Nephron (organoid): Measurements from ENCODE around the gene HERC2.

ENCODE experiments used
- H3K27ac Mint-ChIP-seq, 3 experiments: 2 replicates each; pipeline ENCODE4 v1.8.0; 2020; ENCODE audit warnings: mixed read lengths in 3 of 3, mild to moderate bottlenecking in 2 of 3, moderate library complexity in 1 of 3
- H3K27me3 Mint-ChIP-seq: 2 replicates; pipeline ENCODE4 v1.8.0; 2021; ENCODE audit warnings: low read depth, mild to moderate bottlenecking, moderate library complexity, mixed read lengths
- H3K36me3 Mint-ChIP-seq: 2 replicates; pipeline ENCODE4 v1.8.0; 2020; ENCODE audit warnings: low read depth, mixed read lengths
- H3K4me1 Mint-ChIP-seq: 2 replicates; pipeline ENCODE4 v1.8.0; 2020; ENCODE audit warnings: mixed read lengths
- H3K4me3 Mint-ChIP-seq, 3 experiments: 2 replicates each; pipeline ENCODE4 v1.8.0; 2020; ENCODE audit warnings: mild to moderate bottlenecking in 3 of 3, mixed read lengths in 3 of 3, moderate library complexity in 2 of 3
- H3K9me3 Mint-ChIP-seq: 2 replicates; pipeline ENCODE4 v1.8.0; 2020; ENCODE audit warnings: mixed read lengths
- TF ChIP-seq, protein P1 (sequence below), 3 experiments: fragments of 200-600 bp; sonication (generic); IDR thresholded peaks; one replicate each; pipeline ENCODE4 v1.5.0; 2021; ENCODE audit warnings: antibody characterized with exemption in 3 of 3; ENCODE audit not compliant: unreplicated experiment in 3 of 3

The HERC2 gene

DNA sequence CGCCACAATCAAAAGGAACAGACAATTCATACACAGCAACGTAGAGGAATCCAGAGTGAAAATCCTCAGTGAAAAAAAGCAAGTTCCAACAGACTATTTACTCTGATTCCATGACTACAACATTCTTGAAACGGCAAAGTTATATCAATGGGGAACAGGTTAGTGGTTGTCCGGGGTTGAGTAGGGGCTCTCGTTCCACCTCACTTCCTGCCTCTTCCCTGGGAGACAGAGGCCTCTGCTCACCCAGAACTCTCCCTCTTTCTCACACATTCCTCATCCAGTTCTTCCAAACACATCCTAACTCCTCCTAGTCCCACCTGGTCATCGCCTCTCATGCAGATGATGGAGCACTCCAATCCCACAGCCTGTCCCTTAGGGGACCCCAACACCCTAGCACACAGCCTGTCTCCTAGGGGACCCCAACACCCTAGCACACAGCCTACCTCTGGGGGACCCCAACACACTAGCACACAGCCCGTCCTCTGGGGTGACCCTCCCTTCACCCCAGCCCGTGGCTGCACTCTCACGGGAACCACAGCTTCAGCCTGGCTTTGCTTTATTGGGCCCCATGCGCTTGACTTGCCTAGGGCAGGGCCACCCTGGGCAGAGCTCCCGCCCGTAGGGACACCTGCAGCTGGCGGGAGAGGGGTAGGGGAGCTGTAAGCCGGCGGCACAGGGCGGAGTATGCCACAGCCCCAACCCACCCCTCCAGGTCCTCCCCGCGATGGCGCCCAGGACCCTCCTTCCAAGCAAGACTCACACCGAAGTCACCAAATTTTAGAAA, 228.0 kb downstream of the HERC2 start:
- Mint-ChIP-seq H3K36me3 (peaks cover 18% of the 10 kb centered on the region), H3K27me3 (peaks cover 48% of the 10 kb centered on the region), H3K27ac (peak overlapping the region; percentile 12 to 77 (median 40)), H3K4me1 (peaks cover 28% of the 10 kb centered on the region), H3K9me3 (peaks cover 33% of the 10 kb centered on the region), H3K4me3 (peak overlapping the region; percentile 42 to 63 (median 50))
- TF ChIP-seq, protein P1, sequence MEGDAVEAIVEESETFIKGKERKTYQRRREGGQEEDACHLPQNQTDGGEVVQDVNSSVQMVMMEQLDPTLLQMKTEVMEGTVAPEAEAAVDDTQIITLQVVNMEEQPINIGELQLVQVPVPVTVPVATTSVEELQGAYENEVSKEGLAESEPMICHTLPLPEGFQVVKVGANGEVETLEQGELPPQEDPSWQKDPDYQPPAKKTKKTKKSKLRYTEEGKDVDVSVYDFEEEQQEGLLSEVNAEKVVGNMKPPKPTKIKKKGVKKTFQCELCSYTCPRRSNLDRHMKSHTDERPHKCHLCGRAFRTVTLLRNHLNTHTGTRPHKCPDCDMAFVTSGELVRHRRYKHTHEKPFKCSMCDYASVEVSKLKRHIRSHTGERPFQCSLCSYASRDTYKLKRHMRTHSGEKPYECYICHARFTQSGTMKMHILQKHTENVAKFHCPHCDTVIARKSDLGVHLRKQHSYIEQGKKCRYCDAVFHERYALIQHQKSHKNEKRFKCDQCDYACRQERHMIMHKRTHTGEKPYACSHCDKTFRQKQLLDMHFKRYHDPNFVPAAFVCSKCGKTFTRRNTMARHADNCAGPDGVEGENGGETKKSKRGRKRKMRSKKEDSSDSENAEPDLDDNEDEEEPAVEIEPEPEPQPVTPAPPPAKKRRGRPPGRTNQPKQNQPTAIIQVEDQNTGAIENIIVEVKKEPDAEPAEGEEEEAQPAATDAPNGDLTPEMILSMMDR (IDR thresholded peaks at IDR 0.05; ENCODE audit: unreplicated experiment in 3 of 3), result no peak

DNA sequence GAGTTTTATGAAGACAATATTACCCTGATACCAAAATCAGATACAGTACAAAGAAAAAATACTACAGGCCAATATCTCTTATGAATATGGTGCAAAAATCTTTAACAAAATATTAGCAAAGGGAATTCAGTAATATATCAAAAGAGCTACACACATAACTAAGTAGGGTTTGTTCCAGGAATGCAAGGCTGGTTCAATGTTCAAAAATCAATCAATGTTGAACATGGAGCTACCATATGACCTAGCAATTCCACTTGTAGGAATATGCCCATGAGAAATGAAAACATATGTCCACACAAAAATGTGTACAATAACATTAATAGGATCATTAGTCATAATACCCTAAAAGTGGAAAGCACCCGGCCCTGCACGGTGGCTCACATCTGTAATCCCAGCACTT, 230.7 kb downstream of the HERC2 start:
- H3K27me3 Mint-ChIP-seq, result peaks cover 39% of the 10 kb centered on the region
- peaks cover 26% of the 10 kb centered on the region for H3K36me3 Mint-ChIP-seq
- no peak overlapping the region for H3K27ac Mint-ChIP-seq
- peaks cover 48% of the 10 kb centered on the region for H3K9me3 Mint-ChIP-seq
- peaks cover 13% of the 10 kb centered on the region for H3K4me1 Mint-ChIP-seq
- H3K4me3 Mint-ChIP-seq, result no peak overlapping the region
- TF ChIP-seq, protein P1 (IDR thresholded peaks at IDR 0.05; ENCODE audit: unreplicated experiment in 3 of 3), result no peak

DNA sequence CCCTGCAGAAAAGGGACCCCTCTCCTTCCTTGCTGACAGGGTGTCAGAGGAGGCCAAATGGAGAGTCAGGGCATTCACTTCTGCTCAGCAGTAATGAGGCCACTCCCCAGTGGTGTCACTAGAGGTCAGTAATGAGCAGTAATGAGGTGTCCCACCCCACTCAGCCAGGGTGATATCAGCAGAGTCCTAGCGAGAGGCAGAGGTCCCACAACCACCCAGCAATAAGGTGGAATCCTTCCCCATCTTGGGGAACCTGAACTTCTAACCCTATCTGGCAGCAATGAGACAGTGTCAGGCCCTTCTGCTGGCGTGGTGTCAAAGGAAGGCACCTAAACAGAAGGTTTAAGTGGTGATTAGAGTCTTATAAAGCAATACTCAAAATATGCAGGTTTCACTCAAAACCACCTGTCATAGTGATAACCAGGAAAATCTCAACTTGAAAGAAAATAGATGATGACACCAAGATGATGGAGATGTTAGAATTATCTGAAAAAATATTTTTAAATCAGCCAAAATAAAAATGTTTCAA, 235.7 kb downstream of the HERC2 start:
- peaks cover 16% of the 10 kb centered on the region for H3K27me3 Mint-ChIP-seq
- no peaks in the 10 kb centered on the region for H3K4me1 Mint-ChIP-seq
- H3K4me3 Mint-ChIP-seq, result no peak overlapping the region
- peaks cover 27% of the 10 kb centered on the region for H3K36me3 Mint-ChIP-seq
- peaks cover 41% of the 10 kb centered on the region for H3K9me3 Mint-ChIP-seq
- TF ChIP-seq, protein P1 (IDR thresholded peaks at IDR 0.05; ENCODE audit: unreplicated experiment in 3 of 3), result peak in 2 of 3 experiments; percentile 24 to 51
- H3K27ac Mint-ChIP-seq, result no peak overlapping the region

DNA sequence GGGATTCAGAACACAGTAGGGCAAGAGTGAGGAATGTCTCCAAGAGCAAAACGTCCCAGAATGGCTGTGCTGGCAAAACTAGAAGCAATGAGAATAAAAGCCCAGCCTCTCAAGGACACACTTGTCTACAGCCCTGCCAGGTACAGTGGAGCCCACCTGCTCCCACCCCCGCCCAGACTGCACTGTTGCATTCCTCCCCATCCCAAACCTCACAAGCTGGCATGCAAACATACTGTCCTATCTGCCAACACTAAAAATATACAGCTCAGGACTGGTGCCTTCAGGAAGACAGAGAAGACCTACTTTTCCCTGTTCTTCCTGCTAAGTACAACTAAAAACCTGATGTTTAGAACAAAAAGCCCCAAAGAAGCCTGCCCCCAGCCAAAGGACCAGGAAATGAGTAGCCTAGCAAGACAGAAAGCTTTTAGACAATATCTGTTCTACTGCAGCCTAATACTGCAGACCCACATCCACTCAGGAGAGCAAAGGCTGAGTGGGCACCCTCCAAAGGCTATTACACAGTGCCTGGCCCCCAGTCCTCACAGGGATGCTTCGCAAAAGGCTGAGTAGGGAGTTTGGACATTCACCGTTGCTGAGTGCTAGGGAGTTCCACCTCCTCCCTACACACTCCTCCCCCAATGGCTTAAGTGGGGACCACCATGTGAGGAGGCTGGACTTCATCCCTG, 236.3 kb downstream of the HERC2 start:
- Mint-ChIP-seq H3K27me3 (peaks cover 16% of the 10 kb centered on the region), H3K4me3 (no peak overlapping the region), H3K27ac (no peak overlapping the region), H3K36me3 (peaks cover 24% of the 10 kb centered on the region), H3K9me3 (peaks cover 39% of the 10 kb centered on the region), H3K4me1 (no peaks in the 10 kb centered on the region)
- TF ChIP-seq, protein P1 (IDR thresholded peaks at IDR 0.05; ENCODE audit: unreplicated experiment in 3 of 3), result no peak

DNA sequence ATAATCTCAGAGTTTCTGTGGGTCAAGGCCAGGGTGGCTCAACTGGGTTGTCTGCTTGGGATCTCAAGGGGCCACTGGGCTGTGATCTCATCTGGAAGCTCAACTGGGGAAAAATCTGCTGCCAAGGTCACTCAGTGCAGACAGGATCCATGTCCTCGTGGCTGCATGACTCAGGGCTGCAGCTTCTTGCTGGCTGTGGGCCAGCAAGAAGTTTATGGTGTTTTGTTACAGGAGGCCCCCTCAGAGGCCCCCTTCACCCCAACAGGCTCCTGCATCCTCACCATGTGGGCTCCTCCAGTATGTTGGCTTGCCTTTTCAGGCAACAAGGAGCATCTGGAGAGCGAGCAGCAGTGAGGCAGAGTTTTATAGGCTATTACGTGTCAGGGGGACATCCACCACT, 237.4 kb downstream of the HERC2 start:
- H3K9me3 Mint-ChIP-seq, result peaks cover 28% of the 10 kb centered on the region
- TF ChIP-seq, protein P1 (IDR thresholded peaks at IDR 0.05; ENCODE audit: unreplicated experiment in 3 of 3), result no peak
- no peak overlapping the region for H3K4me3 Mint-ChIP-seq
- H3K36me3 Mint-ChIP-seq, result peaks cover 15% of the 10 kb centered on the region
- H3K27ac Mint-ChIP-seq, result no peak overlapping the region
- peaks cover 21% of the 10 kb centered on the region for H3K27me3 Mint-ChIP-seq
- H3K4me1 Mint-ChIP-seq, result peaks cover 6% of the 10 kb centered on the region
